Right renal pelvis (tissue), 4 donors: Measurements from ENCODE around the gene BICD2. TPM values are rescaled to one million over a fixed set of nuclear protein-coding genes. Genes with fewer than 3 reads are reported as not detected.
"Not testable (repeated sequence)": the region's sequence is repeated elsewhere in the genome, so short reads cannot be mapped to it uniquely, and the experiment has no call there.

ENCODE experiments used
- DNase-seq, 4 donors: peaks; one replicate each; pipeline ENCODE4 v3.0.0-alpha.2; 2013; ENCODE audit warnings: low read depth in 4 of 4, low spot score in 3 of 4, missing footprints in 1 of 4
- polyA plus RNA-seq, 4 donors: library from polyadenylated mRNA; unstranded; fragments of 120-200 nt; gene quantifications; one replicate each; pipeline ENCODE4 v1.2.1, GENCODE V29; 2013; ENCODE audit not compliant: insufficient read length in 4 of 4

The BICD2 gene
- polyA plus RNA-seq, 4 donors, result 29.1 to 32.0 (median 30.9) TPM

- no peak for DNase-seq
These were observed 6.7 kb upstream of the BICD2 start for GRCh38 chr9:92771309-92771708.

GRCh38 chr9:92770360-92770995 is 5.8 kb upstream of the BICD2 start:
- DNase-seq, result no peak

- no peak for DNase-seq
These were observed 5.3 kb upstream of the BICD2 start for GRCh38 chr9:92769990-92770359.

GRCh38 chr9:92769286-92769685 is 4.7 kb upstream of the BICD2 start:
- DNase-seq, result no peak

GRCh38 chr9:92768816-92769215 is 4.2 kb upstream of the BICD2 start:
- DNase-seq, result not testable (repeated sequence)

- no peak for DNase-seq
These were observed 2.7 kb upstream of the BICD2 start for GRCh38 chr9:92767066-92768054.

- peak; percentile 93 to 97 (median 96) for DNase-seq
These were observed 629 bp upstream of the BICD2 start for GRCh38 chr9:92764988-92765936.

GRCh38 chr9:92763721-92764380 is 782 bp downstream of the BICD2 start:
- DNase-seq, result no peak

- no peak for DNase-seq
These were observed 1.6 kb downstream of the BICD2 start for GRCh38 chr9:92762781-92763708.

- DNase-seq, result no peak
These were observed 2.4 kb downstream of the BICD2 start for GRCh38 chr9:92762196-92762595.

GRCh38 chr9:92761686-92762085 is 2.9 kb downstream of the BICD2 start:
- DNase-seq, result no peak

GRCh38 chr9:92760494-92760893 is 4.1 kb downstream of the BICD2 start:
- no peak for DNase-seq

- DNase-seq, result no peak
These were observed 4.6 kb downstream of the BICD2 start for GRCh38 chr9:92760070-92760469.

GRCh38 chr9:92759446-92759845 is 5.2 kb downstream of the BICD2 start:
- DNase-seq, result no peak

- DNase-seq, result no peak
These were observed 7.8 kb downstream of the BICD2 start for GRCh38 chr9:92756792-92757191.

GRCh38 chr9:92754091-92754745 is 10.4 kb downstream of the BICD2 start:
- DNase-seq, result no peak

GRCh38 chr9:92752812-92753404 is 11.7 kb downstream of the BICD2 start:
- no peak for DNase-seq

GRCh38 chr9:92749934-92750315 is 14.7 kb downstream of the BICD2 start:
- DNase-seq, result no peak
